ENCODE results near the gene GUCY2D. TPM values are rescaled to one million over a fixed set of nuclear protein-coding genes. Genes with fewer than 3 reads are reported as not detected.

GUCY2D gene
- total RNA-seq, 2 experiments from 2014 or later, result not detected

DNA sequence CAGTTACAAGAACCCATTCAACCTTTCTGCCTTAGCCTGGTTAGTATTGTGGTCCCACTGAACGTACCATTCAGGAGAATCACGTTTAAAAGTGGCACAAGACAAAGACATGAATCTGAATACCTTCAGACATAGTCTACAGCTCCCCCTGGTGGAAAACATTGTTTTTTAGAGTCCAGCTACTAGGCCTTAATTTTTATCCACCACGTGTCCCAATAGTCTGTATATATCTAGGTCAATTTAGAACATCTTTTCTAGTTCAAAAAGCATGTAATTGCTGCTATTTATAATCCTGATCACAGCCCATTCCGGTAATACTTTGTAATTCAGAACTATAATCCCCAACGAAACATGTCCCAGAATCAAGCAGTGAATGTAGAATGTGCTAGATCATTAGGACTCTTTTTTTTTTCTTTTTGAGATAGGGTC is 13.7 kb upstream of the GUCY2D start:
- H3K4me3 Mint-ChIP-seq, result no peak overlapping the region
- POLR2A ChIA-PET, result interaction anchor here (1.0 kb wide), 1 partner anchor 132 kb away, joined by 4 read pairs; the partner anchor contains the start of genes CYB5D1 and NAA38
- peaks cover 20% of the 10 kb centered on the region for H3K4me1 Mint-ChIP-seq (ENCODE audit: low read depth)
- DNase-seq (peak; percentile 70), ATAC-seq (peak; percentile 48)
- TF ChIP-seq, protein P1, sequence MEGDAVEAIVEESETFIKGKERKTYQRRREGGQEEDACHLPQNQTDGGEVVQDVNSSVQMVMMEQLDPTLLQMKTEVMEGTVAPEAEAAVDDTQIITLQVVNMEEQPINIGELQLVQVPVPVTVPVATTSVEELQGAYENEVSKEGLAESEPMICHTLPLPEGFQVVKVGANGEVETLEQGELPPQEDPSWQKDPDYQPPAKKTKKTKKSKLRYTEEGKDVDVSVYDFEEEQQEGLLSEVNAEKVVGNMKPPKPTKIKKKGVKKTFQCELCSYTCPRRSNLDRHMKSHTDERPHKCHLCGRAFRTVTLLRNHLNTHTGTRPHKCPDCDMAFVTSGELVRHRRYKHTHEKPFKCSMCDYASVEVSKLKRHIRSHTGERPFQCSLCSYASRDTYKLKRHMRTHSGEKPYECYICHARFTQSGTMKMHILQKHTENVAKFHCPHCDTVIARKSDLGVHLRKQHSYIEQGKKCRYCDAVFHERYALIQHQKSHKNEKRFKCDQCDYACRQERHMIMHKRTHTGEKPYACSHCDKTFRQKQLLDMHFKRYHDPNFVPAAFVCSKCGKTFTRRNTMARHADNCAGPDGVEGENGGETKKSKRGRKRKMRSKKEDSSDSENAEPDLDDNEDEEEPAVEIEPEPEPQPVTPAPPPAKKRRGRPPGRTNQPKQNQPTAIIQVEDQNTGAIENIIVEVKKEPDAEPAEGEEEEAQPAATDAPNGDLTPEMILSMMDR (IDR thresholded peaks at IDR 0.05), result peak; percentile 78
- CTCF ChIA-PET, result interaction anchor here (0.7 to 11.6 kb wide), 26 partner anchors 8 to 271 kb away, joined by 3 to 214 read pairs (median 8); partner anchors contain the start of genes CNTROB, CYB5D1, DNAH2 and GUCY2D
- peak overlapping the region; percentile 74 for H3K27ac Mint-ChIP-seq
- H3K36me3 Mint-ChIP-seq (ENCODE audit: low read depth), result no peaks in the 10 kb centered on the region
- intact Hi-C loops (cut with micrococcal nuclease), result loop anchor here (2.0 kb wide), 1 partner anchor 126 kb away; no protein-coding TSS in a partner anchor
- H3K9me3 Mint-ChIP-seq, result no peaks in the 10 kb centered on the region
- no peaks in the 10 kb centered on the region for H3K27me3 Mint-ChIP-seq

DNA sequence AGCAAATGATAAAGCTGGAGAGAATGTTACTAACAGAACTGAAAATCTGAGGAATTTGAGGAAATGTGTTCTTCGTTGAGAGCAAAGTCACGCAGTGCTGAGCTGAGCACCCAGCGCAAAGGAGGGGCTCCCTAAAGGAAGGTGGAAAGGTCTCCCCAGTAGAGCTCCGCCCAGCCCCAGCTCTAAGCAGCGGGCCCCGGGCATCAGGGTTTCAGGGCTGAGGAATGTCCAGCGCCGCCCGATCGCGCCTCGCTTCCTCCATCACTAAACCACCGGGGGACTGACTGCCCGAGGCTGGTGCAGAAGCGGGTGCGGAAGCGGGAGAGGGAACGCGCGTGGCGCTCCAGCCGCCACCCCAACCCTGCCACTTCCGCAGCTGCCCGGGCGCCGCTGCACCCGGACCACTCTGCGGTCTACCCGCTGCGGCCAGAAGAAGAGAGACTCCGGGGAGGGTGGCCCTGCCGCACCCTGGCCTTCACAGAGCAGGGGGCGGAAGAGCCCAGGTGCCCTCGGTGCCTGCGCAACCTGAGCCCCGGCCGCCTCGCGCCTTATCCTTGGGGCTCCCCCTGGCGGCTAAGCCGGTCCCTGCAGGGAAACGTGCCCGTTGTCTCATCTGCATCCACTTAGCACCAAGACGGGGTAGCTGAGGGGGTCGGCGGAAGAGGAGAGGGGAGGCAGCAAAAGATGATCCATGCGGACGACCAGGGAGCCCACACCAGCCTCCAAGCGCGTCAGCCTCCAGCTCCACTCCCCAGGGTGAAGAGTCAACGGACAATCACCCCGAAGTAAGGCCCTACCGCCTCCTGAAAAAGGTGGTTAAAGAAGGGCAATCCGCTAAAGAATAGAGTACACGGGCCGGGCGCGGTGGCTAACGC is 12.4 kb upstream of the GUCY2D start:
- H3K27me3 Mint-ChIP-seq, result no peaks in the 10 kb centered on the region
- peak overlapping the region; percentile 73 for H3K4me3 Mint-ChIP-seq
- ChIA-PET CTCF (interaction anchor here (0.6 to 11.6 kb wide), 60 partner anchors 9 to 421 kb away, joined by 3 to 214 read pairs (median 4); partner anchors contain the start of genes CNTROB, CYB5D1, GUCY2D and KCNAB3), POLR2A (interaction anchor here (0.7 to 1.7 kb wide), 12 partner anchors 11 to 258 kb away, joined by 3 to 21 read pairs (median 4); partner anchors contain the start of genes CHD3, CNTROB, CTC1 and RNF227)
- no peaks in the 10 kb centered on the region for H3K9me3 Mint-ChIP-seq
- no peaks in the 10 kb centered on the region for H3K36me3 Mint-ChIP-seq (ENCODE audit: low read depth)
- TF ChIP-seq, protein P1 (IDR thresholded peaks at IDR 0.05), result peak; percentile 84
- intact Hi-C loops (cut with micrococcal nuclease), result loop anchor here (2.0 kb wide), 2 partner anchors 75 to 127 kb away; no protein-coding TSS in a partner anchor
- peaks cover 20% of the 10 kb centered on the region for H3K4me1 Mint-ChIP-seq (ENCODE audit: low read depth)
- peak overlapping the region; percentile 92 for H3K27ac Mint-ChIP-seq
- DNase-seq, result peak; percentile 96
- peak; percentile 95 for ATAC-seq

DNA sequence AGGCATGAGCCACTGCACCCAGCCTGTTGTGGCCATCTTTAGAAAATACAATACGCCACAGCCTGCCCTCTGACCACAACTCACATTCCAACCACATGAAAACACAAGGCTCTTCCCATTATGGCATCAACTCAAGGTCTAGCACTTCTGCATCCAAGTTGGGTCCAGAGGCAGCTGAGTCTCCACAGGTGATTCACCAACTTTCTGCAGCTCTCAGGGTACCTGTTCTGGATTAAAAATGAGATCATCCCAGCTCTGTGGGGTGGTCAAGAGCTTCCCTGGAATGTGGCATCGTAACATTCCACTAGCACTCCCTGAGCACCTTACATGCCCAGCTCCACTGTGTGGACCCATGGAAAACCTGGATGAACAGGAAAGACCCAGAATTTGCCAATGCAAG is 9.9 kb upstream of the GUCY2D start:
- ATAC-seq, result no peak
- Mint-ChIP-seq H3K4me1 (ENCODE audit: low read depth) (peaks cover 27% of the 10 kb centered on the region), H3K27me3 (peaks cover 2% of the 10 kb centered on the region), H3K4me3 (no peak overlapping the region), H3K36me3 (ENCODE audit: low read depth) (no peaks in the 10 kb centered on the region), H3K9me3 (no peaks in the 10 kb centered on the region), H3K27ac (no peak overlapping the region)
- ChIA-PET CTCF (interaction anchor here (0.6 to 11.6 kb wide), 13 partner anchors 9 to 249 kb away, joined by 3 to 214 read pairs (median 4); partner anchors contain the start of gene RNF227), POLR2A (interaction anchor here (1.1 to 1.9 kb wide), 2 partner anchors 76 to 80 kb away, joined by 3 to 5 read pairs; partner anchors contain the start of gene RNF227)
- no peak for DNase-seq
- intact Hi-C loops (cut with micrococcal nuclease), result no loop called here
- TF ChIP-seq, protein P1 (IDR thresholded peaks at IDR 0.05), result no peak

DNA sequence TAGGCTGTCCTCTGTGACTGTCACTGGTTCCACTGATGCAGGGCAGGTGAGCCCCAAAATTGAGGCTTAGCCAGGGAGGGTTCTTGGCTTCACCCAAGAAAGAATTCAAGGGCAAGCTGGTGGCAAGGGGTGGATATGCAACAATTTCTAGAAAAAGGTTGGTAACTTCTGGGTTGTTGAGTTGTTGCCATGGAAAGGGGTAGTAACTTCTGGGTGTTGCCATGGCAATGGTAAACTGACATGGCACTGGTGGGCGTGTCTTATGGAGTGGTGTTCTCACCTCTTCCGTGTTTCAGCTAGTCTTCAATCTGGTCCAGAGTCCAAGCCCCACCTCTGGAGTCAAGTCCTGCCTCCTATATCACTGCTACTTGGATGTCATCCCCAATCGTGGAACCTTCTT is 9.5 kb upstream of the GUCY2D start:
- DNase-seq, result peak; percentile 53
- H3K27ac Mint-ChIP-seq, result no peak overlapping the region
- TF ChIP-seq, protein P1 (IDR thresholded peaks at IDR 0.05), result no peak
- ChIA-PET CTCF (interaction anchor here (0.6 to 11.6 kb wide), 12 partner anchors 8 to 249 kb away, joined by 3 to 214 read pairs (median 4); partner anchors contain the start of gene RNF227), POLR2A (interaction anchor here (1.1 to 1.9 kb wide), 2 partner anchors 77 to 81 kb away, joined by 3 to 5 read pairs; partner anchors contain the start of gene RNF227)
- intact Hi-C loops (cut with micrococcal nuclease), result no loop called here
- peaks cover 27% of the 10 kb centered on the region for H3K4me1 Mint-ChIP-seq (ENCODE audit: low read depth)
- H3K36me3 Mint-ChIP-seq (ENCODE audit: low read depth), result no peaks in the 10 kb centered on the region
- H3K4me3 Mint-ChIP-seq, result no peak overlapping the region
- peaks cover 2% of the 10 kb centered on the region for H3K27me3 Mint-ChIP-seq
- ATAC-seq, result no peak
- H3K9me3 Mint-ChIP-seq, result no peaks in the 10 kb centered on the region

Data from activated CD8-positive, alpha-beta T cell treated with anti-CD3 and anti-CD28 coated beads for 36 hours (primary cell).